Subcutaneous adipose tissue (tissue), 4 donors: ENCODE measurements around the gene NHEJ1. TPM values are rescaled to one million over a fixed set of nuclear protein-coding genes. Genes with fewer than 3 reads are reported as not detected.

Experiments
- CTCF ChIP-seq: fragments of 450-650 bp; IDR thresholded peaks from one replicate; pipeline ENCODE4 v1.5.1; 2016; ENCODE audit warnings: low read depth, mild to moderate bottlenecking, control low read depth, antibody characterized with exemption, moderate library complexity
- total RNA-seq, 4 donors: library from RNA; depleted of rRNA; stranded (reverse); fragments of >200 nt; gene quantifications; one replicate each; pipeline ENCODE4 v1.1.0, GENCODE V29; 2016

NHEJ1 gene
- total RNA-seq, 4 donors from 2014 or later = 14.3 to 27.7 (median 19.4) TPM

- TF ChIP-seq CTCF = no peak
Measured at GRCh38 chr2:219124381-219125110, 36.1 kb downstream of the NHEJ1 start.

GRCh38 chr2:219123356-219124135 lies 37.1 kb downstream of the NHEJ1 start:
- TF ChIP-seq CTCF = no peak

GRCh38 chr2:219122202-219122980 lies 38.2 kb downstream of the NHEJ1 start:
- TF ChIP-seq CTCF = no peak

- TF ChIP-seq CTCF = no peak
Measured at GRCh38 chr2:219120082-219120481, 40.5 kb downstream of the NHEJ1 start.

- no peak for TF ChIP-seq CTCF
Measured at GRCh38 chr2:219119422-219120043, 41.1 kb downstream of the NHEJ1 start.

GRCh38 chr2:219118504-219118903 lies 42.1 kb downstream of the NHEJ1 start:
- no peak for TF ChIP-seq CTCF
